CD4-positive, alpha-beta memory T cell (primary cell): ENCODE data around the gene SCAF1. TPM values are rescaled to one million over a fixed set of nuclear protein-coding genes. Genes with fewer than 3 reads are reported as not detected.
A peak's percentile ranks its signal among the peaks of the same experiment; 100 is the strongest.

Experiments used
- CTCF ChIA-PET: fragments of 350-600 bp; sonication (Branson Sonifier 250); formaldehyde crosslinking; loops from one replicate; lab custom pipeline; 2021; ENCODE audit warnings: inconsistent platforms; ENCODE audit not compliant: partially characterized antibody; lab: Charles Lee
- POLR2A ChIA-PET: fragments of 350-600 bp; sonication (Branson Sonifier 250); formaldehyde crosslinking; loops from one replicate; lab custom pipeline; 2021; ENCODE audit not compliant: partially characterized antibody; lab: Charles Lee
- DNase-seq, 5 donors: peaks; one replicate each; pipeline versions ENCODE4 v3.0.0 to v3.0.0-alpha.2; 2020 to 2022; ENCODE audit warnings: mixed read lengths in 1 of 5
- H3K27ac ChIP-seq: one replicate; pipeline ENCODE4 v1.7.0; 2013; ENCODE audit warnings: low read depth, low read length
- H3K27me3 ChIP-seq: 2 replicates; pipeline ENCODE4 v1.7.0; 2013; ENCODE audit warnings: mild to moderate bottlenecking, low read length, moderate library complexity; ENCODE audit not compliant: insufficient read depth
- H3K36me3 ChIP-seq: 2 replicates; pipeline ENCODE4 v1.7.0; 2013; ENCODE audit warnings: mild to moderate bottlenecking, low read length, moderate library complexity; ENCODE audit not compliant: insufficient read depth
- H3K4me1 ChIP-seq: 2 replicates; pipeline ENCODE4 v1.7.0; 2013; ENCODE audit warnings: mild to moderate bottlenecking, low read length, moderate library complexity; ENCODE audit not compliant: insufficient read depth
- H3K4me3 ChIP-seq, 2 donors: one replicate each; pipeline ENCODE4 v1.7.0; 2013; ENCODE audit warnings: low read length in 2 of 2, mild to moderate bottlenecking in 1 of 2
- H3K9me3 ChIP-seq, 2 donors: one replicate each; pipeline ENCODE4 v1.7.0; 2013; ENCODE audit warnings: low read length in 2 of 2, control low read depth in 1 of 2; ENCODE audit not compliant: control insufficient read depth in 1 of 2
- H3K27ac Mint-ChIP-seq, 7 donors: one replicate each; pipeline ENCODE4 v1.8.0; 2020 to 2021; ENCODE audit warnings: mixed read lengths in 7 of 7, mild to moderate bottlenecking in 6 of 7, inconsistent platforms in 3 of 7, moderate library complexity in 3 of 7
- H3K27me3 Mint-ChIP-seq, 2 donors: one replicate each; pipeline ENCODE4 v1.8.0; 2020 to 2021; ENCODE audit warnings: mixed read lengths in 2 of 2
- H3K36me3 Mint-ChIP-seq, 2 donors: one replicate each; pipeline ENCODE4 v1.8.0; 2020 to 2021; ENCODE audit warnings: mixed read lengths in 2 of 2, inconsistent platforms in 1 of 2, mild to moderate bottlenecking in 1 of 2
- H3K4me1 Mint-ChIP-seq, 4 donors: one replicate each; pipeline ENCODE4 v1.8.0; 2020 to 2021; ENCODE audit warnings: mixed read lengths in 4 of 4, mild to moderate bottlenecking in 1 of 4
- H3K4me3 Mint-ChIP-seq, 8 donors: one replicate each; pipeline ENCODE4 v1.8.0; 2020 to 2021; ENCODE audit warnings: mixed read lengths in 8 of 8, mild to moderate bottlenecking in 7 of 8, moderate library complexity in 6 of 8, inconsistent platforms in 3 of 8
- H3K9me3 Mint-ChIP-seq, 8 donors: one replicate each; pipeline ENCODE4 v1.8.0; 2020 to 2021; ENCODE audit warnings: mixed read lengths in 8 of 8, mild to moderate bottlenecking in 5 of 8, inconsistent platforms in 3 of 8, moderate library complexity in 1 of 8
- intact Hi-C: fragments of 100-400 bp; cut with micrococcal nuclease; formaldehyde crosslinking; loops from one replicate; pipeline ENCODE4 v1.15.1; 2023
- polyA plus RNA-seq, 2 donors: library from polyadenylated mRNA; unstranded; fragments of 300-500 nt; fragmentation: Illumina TruSeq; gene quantifications; one replicate each; pipeline ENCODE4 v1.2.3, GENCODE V29; 2021
- total RNA-seq, 2 experiments: library from RNA; stranded (reverse); gene quantifications; one replicate each; pipeline ENCODE4 v1.2.3, GENCODE V29; 2021

SCAF1 gene
- total and polyA plus RNA-seq, 4 experiments from 2014 or later: 4.0 to 62.7 (median 60.5) TPM; not detected in 1

DNA sequence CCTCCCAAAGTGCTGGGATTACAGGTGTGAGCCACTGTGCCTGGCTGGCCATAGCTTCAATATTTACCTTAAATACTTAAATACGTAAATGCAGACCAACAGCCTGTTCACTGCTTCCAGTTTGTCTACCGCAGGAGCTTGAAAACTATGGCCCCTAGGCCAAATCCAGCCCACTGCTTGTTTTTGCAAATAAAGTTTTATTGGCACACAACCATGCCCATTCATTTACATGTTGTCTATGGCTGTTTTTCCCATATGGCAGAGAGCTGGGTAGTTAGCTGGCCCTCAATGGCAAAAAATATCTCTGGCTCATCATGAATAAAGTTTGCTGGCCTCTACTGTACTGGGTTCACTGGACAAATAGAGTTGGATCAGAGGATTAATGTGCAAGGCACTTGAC, 39.2 kb upstream of the SCAF1 start:
- CTCF ChIA-PET: no interaction called here
- intact Hi-C loops: no loop called here
- no peaks in the 10 kb centered on the region for H3K9me3 ChIP-seq
- POLR2A ChIA-PET: interaction anchor here (0.6 to 1.0 kb wide), 2 partner anchors 24 to 64 kb away, joined by 3 to 4 read pairs; no protein-coding TSS in a partner anchor
- H3K27ac ChIP-seq: no peak overlapping the region
- Mint-ChIP-seq H3K27ac (peak overlapping the region in 2 of 7 donors; percentile 55 to 57), H3K4me3 (peak overlapping the region in 1 of 8 donors; percentile 13), H3K27me3 (no peaks in the 10 kb centered on the region), H3K9me3 (no peaks in the 10 kb centered on the region), H3K4me1 (peaks cover 8 to 24% (median 15%) of the 10 kb centered on the region in 4 donors), H3K36me3 (peaks cover 16 to 52% of the 10 kb centered on the region in 2 donors)
- no peaks in the 10 kb centered on the region for H3K27me3 ChIP-seq
- DNase-seq: no peak
- peaks cover 4% of the 10 kb centered on the region for H3K4me1 ChIP-seq
- H3K36me3 ChIP-seq: peaks cover 58% of the 10 kb centered on the region
- H3K4me3 ChIP-seq: no peak overlapping the region

GRCh38 chr19:49605605-49606004, 36.4 kb upstream of the SCAF1 start:
- ChIA-PET CTCF (no interaction called here), POLR2A (interaction anchor here (1.0 kb wide), 1 partner anchor 54 kb away, joined by 3 read pairs; no protein-coding TSS in a partner anchor)
- Mint-ChIP-seq H3K27me3 (no peaks in the 10 kb centered on the region), H3K9me3 (no peaks in the 10 kb centered on the region), H3K4me3 (no peak overlapping the region), H3K27ac (no peak overlapping the region), H3K4me1 (peaks cover 8 to 20% (median 12%) of the 10 kb centered on the region in 4 donors), H3K36me3 (peaks cover 9 to 43% of the 10 kb centered on the region in 2 donors)
- no peak overlapping the region for H3K4me3 ChIP-seq
- DNase-seq: no peak
- peaks cover 42% of the 10 kb centered on the region for H3K36me3 ChIP-seq
- H3K9me3 ChIP-seq: no peaks in the 10 kb centered on the region
- H3K4me1 ChIP-seq: peaks cover 4% of the 10 kb centered on the region
- no peaks in the 10 kb centered on the region for H3K27me3 ChIP-seq
- intact Hi-C loops: no loop called here
- H3K27ac ChIP-seq: no peak overlapping the region

- H3K27ac Mint-ChIP-seq: no peak overlapping the region
- Histone ChIP-seq H3K4me3 (no peak overlapping the region), H3K27me3 (no peaks in the 10 kb centered on the region), H3K9me3 (no peaks in the 10 kb centered on the region), H3K36me3 (peaks cover 34% of the 10 kb centered on the region), H3K4me1 (peaks cover 5% of the 10 kb centered on the region), H3K27ac (no peak overlapping the region)
- CTCF ChIA-PET: no interaction called here
- H3K27me3 Mint-ChIP-seq: no peaks in the 10 kb centered on the region
- DNase-seq: no peak
- H3K9me3 Mint-ChIP-seq: no peaks in the 10 kb centered on the region
- intact Hi-C loops: no loop called here
- H3K4me1 Mint-ChIP-seq: peaks cover 5 to 21% (median 11%) of the 10 kb centered on the region in 4 donors
- POLR2A ChIA-PET: interaction anchor here (2.4 kb wide), 1 partner anchor 16 kb away, joined by 6 read pairs; no protein-coding TSS in a partner anchor
- H3K36me3 Mint-ChIP-seq: peaks cover 5 to 38% of the 10 kb centered on the region in 2 donors
- no peak overlapping the region for H3K4me3 Mint-ChIP-seq
These were observed 32.4 kb upstream of the SCAF1 start for GRCh38 chr19:49609499-49610092.

DNA sequence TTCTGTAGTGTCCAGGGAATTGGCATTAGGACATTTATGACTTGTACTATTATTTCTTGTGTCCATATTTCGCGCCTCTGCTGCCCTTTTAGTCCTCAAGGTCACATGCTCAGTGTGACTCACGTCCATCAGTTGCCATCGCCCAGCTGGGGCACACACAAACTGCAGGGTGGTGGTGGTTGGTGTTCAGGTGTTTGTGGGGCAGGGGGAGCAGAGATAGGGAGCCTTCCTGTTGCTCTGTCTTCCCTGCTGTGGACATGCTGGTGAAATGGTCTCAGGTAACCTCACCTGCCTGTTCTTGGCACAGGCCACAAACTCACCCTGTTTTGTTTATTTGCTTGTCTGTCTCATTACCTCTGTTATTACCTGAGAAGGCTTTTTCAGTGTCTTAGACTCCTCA, 28.6 kb upstream of the SCAF1 start:
- Mint-ChIP-seq H3K36me3 (peaks cover 31 to 58% of the 10 kb centered on the region in 2 donors), H3K9me3 (no peaks in the 10 kb centered on the region), H3K27ac (peak overlapping the region in 3 of 7 donors; percentile 8 to 91 (median 52)), H3K4me1 (peaks cover 3 to 17% (median 10%) of the 10 kb centered on the region in 4 donors), H3K27me3 (no peaks in the 10 kb centered on the region), H3K4me3 (no peak overlapping the region)
- POLR2A ChIA-PET: no interaction called here
- Histone ChIP-seq H3K27me3 (no peaks in the 10 kb centered on the region), H3K4me3 (no peak overlapping the region), H3K36me3 (peaks cover 49% of the 10 kb centered on the region), H3K27ac (no peak overlapping the region), H3K9me3 (no peaks in the 10 kb centered on the region), H3K4me1 (peaks cover 5% of the 10 kb centered on the region)
- intact Hi-C loops: loop anchor here (2.0 kb wide), 1 partner anchor 13 kb away; no protein-coding TSS in a partner anchor
- CTCF ChIA-PET: no interaction called here
- no peak for DNase-seq

DNA sequence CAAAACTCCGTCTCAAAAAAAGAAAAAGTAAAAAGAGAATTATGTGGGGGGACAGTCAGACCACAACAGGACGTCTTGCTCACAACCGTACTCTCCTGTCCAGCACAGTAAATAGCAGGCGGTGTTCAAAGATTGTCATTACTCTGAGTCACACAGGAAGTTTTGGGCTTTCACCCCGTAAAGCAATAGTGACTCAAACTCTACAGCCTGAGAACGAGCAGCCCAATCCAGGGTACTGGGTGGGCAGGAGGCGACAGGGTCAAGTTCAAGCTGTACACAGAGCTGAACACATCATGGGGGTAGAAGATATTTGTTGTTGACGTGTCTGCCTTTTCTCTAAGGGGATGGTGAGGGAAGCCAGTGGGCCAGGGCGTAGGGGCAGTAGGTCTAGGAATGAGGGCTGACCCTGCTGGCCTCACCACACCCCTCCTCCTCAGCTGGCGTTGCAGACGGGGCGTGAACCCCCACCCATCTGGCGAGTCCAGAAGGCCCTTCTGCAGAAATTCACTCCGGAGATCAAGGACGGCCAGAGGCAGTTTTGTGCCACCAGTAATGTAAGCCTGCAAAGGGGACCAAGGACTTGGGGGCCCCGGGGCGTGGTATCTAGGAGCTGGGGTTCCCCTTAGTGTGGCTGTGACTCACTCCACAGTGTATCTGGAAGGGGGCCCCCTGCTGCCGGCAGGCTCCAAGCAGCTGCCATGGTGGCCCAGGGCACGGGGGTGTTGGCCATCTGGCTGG, 27.7 kb upstream of the SCAF1 start:
- POLR2A ChIA-PET: no interaction called here
- H3K4me1 Mint-ChIP-seq: peaks cover 3 to 17% (median 11%) of the 10 kb centered on the region in 4 donors

GRCh38 chr19:49615861-49616260, 26.1 kb upstream of the SCAF1 start:
- Histone ChIP-seq H3K27ac (no peak overlapping the region), H3K9me3 (no peaks in the 10 kb centered on the region), H3K36me3 (peaks cover 58% of the 10 kb centered on the region), H3K27me3 (no peaks in the 10 kb centered on the region), H3K4me3 (no peak overlapping the region), H3K4me1 (peaks cover 5% of the 10 kb centered on the region)
- no peak overlapping the region for H3K4me3 Mint-ChIP-seq
- ChIA-PET POLR2A (interaction anchor here (1.2 kb wide), 1 partner anchor 22 kb away, joined by 4 read pairs; no protein-coding TSS in a partner anchor), CTCF (interaction anchor here (0.5 kb wide), 1 partner anchor 42 kb away, joined by 3 read pairs; no protein-coding TSS in a partner anchor)
- H3K27me3 Mint-ChIP-seq: no peaks in the 10 kb centered on the region
- DNase-seq: no peak
- peaks cover 38 to 61% of the 10 kb centered on the region in 2 donors for H3K36me3 Mint-ChIP-seq
- intact Hi-C loops: no loop called here
- H3K4me1 Mint-ChIP-seq: peaks cover 3 to 17% (median 11%) of the 10 kb centered on the region in 4 donors
- H3K9me3 Mint-ChIP-seq: no peaks in the 10 kb centered on the region
- no peak overlapping the region for H3K27ac Mint-ChIP-seq

More for the DNA sequence above, 27.7 kb upstream of the SCAF1 start:
- H3K27ac ChIP-seq: no peak overlapping the region
- no peaks in the 10 kb centered on the region for H3K27me3 ChIP-seq
- no peak for DNase-seq
- Mint-ChIP-seq H3K27ac (peak overlapping the region; percentile 13 to 91 (median 70)), H3K27me3 (no peaks in the 10 kb centered on the region), H3K4me3 (peak overlapping the region in 1 of 8 donors; percentile 33), H3K36me3 (peaks cover 38 to 62% of the 10 kb centered on the region in 2 donors), H3K9me3 (no peaks in the 10 kb centered on the region)
- no peaks in the 10 kb centered on the region for H3K9me3 ChIP-seq
- peaks cover 52% of the 10 kb centered on the region for H3K36me3 ChIP-seq
- H3K4me1 ChIP-seq: peaks cover 5% of the 10 kb centered on the region
- CTCF ChIA-PET: no interaction called here
- no peak overlapping the region for H3K4me3 ChIP-seq
- intact Hi-C loops: no loop called here

GRCh38 chr19:49616532-49616931, 25.5 kb upstream of the SCAF1 start:
- Mint-ChIP-seq H3K9me3 (no peaks in the 10 kb centered on the region), H3K36me3 (peaks cover 40 to 63% of the 10 kb centered on the region in 2 donors), H3K4me1 (peaks cover 3 to 17% (median 11%) of the 10 kb centered on the region in 4 donors), H3K27ac (peak overlapping the region in 1 of 7 donors; percentile 12), H3K4me3 (no peak overlapping the region), H3K27me3 (no peaks in the 10 kb centered on the region)
- H3K27ac ChIP-seq: no peak overlapping the region
- H3K36me3 ChIP-seq: peaks cover 61% of the 10 kb centered on the region
- intact Hi-C loops: no loop called here
- H3K9me3 ChIP-seq: no peaks in the 10 kb centered on the region
- peaks cover 5% of the 10 kb centered on the region for H3K4me1 ChIP-seq
- ChIA-PET POLR2A (interaction anchor here (1.2 to 1.9 kb wide), 2 partner anchors 23 kb away, joined by 4 to 5 read pairs; no protein-coding TSS in a partner anchor), CTCF (no interaction called here)
- H3K27me3 ChIP-seq: no peaks in the 10 kb centered on the region
- DNase-seq: no peak
- no peak overlapping the region for H3K4me3 ChIP-seq
